ENCODE results near the gene ADGRA3. TPM values are rescaled to one million over a fixed set of nuclear protein-coding genes. Genes with fewer than 3 reads are reported as not detected.
A peak's percentile ranks its signal among the peaks of the same experiment; 100 is the strongest.
"Not testable (repeated sequence)": the region's sequence is repeated elsewhere in the genome, so short reads cannot be mapped to it uniquely, and the experiment has no call there.

The ADGRA3 gene
- total and polyA plus RNA-seq, 8 donors: 13.4 to 27.4 (median 17.6) TPM

DNA sequence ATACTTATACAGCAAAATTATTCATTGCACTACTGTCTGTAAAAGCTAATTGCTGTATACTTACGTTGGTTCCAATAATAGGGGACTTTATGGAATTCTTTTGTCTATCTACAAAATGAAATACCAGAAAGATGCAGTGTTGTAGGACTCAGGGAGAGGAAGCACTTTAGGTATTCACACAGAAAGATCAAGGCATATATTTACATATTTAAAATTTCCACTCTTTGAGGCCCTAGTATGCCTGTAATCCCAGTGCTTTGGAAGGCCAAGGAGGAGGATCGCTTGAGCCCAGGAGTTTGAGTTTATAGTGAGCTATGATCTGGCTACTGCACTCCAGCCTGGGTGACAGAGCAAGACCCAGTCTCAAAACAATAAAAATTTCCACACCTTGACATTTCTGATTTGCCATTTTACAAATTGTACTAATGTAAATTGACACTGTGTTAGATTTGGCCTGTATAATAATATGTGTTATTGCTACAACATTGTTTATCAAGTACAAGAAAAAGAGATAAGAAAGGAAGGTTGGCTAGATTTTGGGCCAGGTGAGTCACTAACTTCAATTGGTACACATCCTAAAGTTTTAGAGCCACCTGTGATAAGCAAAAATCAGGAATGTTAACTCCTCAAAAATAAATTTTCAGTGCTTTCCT lies 35.1 kb downstream of the ADGRA3 start:
- no peaks in the 10 kb centered on the region for H3K9me3 ChIP-seq
- ATAC-seq (peak; percentile 74 to 81 (median 80)), DNase-seq (no peak), FAIRE-seq (no peak)
- H3K36me3 ChIP-seq: no peaks in the 10 kb centered on the region
- no peak overlapping the region for H3K4me3 ChIP-seq
- H3K27ac ChIP-seq: peak overlapping the region in 2 of 4 donors; percentile 28 to 48
- no peak for TF ChIP-seq CTCF (IDR thresholded peaks at IDR 0.05)
- intact Hi-C loops (cut with DNase I): no loop called here
- H3K4me1 ChIP-seq: peaks cover 7 to 20% (median 14%) of the 10 kb centered on the region in 3 donors
- 48 to 49% methylated on average over 2 of the region's 2 CpGs for WGBS, 2 donors
- H3K27me3 ChIP-seq: no peaks in the 10 kb centered on the region

- WGBS, 2 donors: 46 to 62% methylated on average over 2 of the region's 2 CpGs
- Histone ChIP-seq H3K27ac (no peak overlapping the region), H3K4me3 (no peak overlapping the region), H3K4me1 (peaks cover 14% of the 10 kb centered on the region in 3 donors), H3K27me3 (no peaks in the 10 kb centered on the region), H3K9me3 (no peaks in the 10 kb centered on the region), H3K36me3 (no peaks in the 10 kb centered on the region)
- FAIRE-seq (no peak), DNase-seq (no peak), ATAC-seq (no peak)
- TF ChIP-seq CTCF (IDR thresholded peaks at IDR 0.05): no peak
- intact Hi-C loops (cut with DNase I): no loop called here
Measured at GRCh38 chr4:22478426-22478825, 37.4 kb downstream of the ADGRA3 start.

GRCh38 chr4:22477813-22478182 lies 38.1 kb downstream of the ADGRA3 start:
- H3K9me3 ChIP-seq: no peaks in the 10 kb centered on the region
- no peak overlapping the region for H3K4me3 ChIP-seq
- TF ChIP-seq CTCF (IDR thresholded peaks at IDR 0.05): no peak
- ATAC-seq (no peak), FAIRE-seq (no peak), DNase-seq (no peak)
- H3K27me3 ChIP-seq: no peaks in the 10 kb centered on the region
- 81 to 91% methylated on average over 6 of the region's 6 CpGs for WGBS, 2 donors
- no peak overlapping the region for H3K27ac ChIP-seq
- intact Hi-C loops (cut with DNase I): no loop called here
- H3K4me1 ChIP-seq: peaks cover 14% of the 10 kb centered on the region in 3 donors
- no peaks in the 10 kb centered on the region for H3K36me3 ChIP-seq

DNA sequence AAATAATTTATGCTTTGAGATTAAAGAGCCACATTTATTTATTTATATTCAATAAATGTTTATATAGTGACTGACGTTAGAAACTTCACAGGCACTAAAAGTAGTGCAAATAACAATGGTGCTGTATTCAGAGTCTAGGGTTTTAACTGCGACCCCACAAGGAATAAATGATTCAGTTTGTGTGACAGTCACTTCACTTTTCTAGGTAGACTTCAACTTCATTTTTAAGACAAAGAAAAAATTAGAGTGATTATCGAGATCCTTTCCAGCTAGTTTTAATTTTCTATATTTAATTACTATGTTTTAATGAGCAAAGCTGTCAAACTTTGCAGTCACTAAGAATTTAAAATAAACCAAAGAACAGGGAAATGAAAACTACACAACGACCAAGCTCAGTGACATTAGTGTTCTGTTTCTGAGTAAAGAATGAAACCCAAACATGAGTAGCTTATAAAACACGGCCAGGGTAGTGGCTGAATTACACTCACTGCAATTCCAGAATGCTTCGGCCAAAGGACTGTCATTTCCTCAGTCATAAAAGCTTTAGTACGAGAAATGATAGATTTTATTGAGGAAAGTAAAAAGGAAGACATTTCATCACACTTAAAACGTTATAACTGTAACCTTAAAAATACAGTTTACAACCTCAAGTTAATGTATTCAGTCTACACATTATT lies 38.6 kb downstream of the ADGRA3 start:
- intact Hi-C loops (cut with DNase I): no loop called here
- TF ChIP-seq CTCF (IDR thresholded peaks at IDR 0.05): no peak
- 60 to 63% methylated on average over 8 of the region's 8 CpGs for WGBS, 2 donors
- Histone ChIP-seq H3K36me3 (no peaks in the 10 kb centered on the region), H3K27ac (no peak overlapping the region), H3K4me3 (no peak overlapping the region), H3K9me3 (no peaks in the 10 kb centered on the region), H3K4me1 (peaks cover 14% of the 10 kb centered on the region in 3 donors), H3K27me3 (no peaks in the 10 kb centered on the region)
- peak; percentile 94 for FAIRE-seq
- no peak for DNase-seq
- no peak for ATAC-seq

GRCh38 chr4:22476011-22476410 lies 39.9 kb downstream of the ADGRA3 start:
- WGBS, 2 donors: 93 to 94% methylated on average over 7 of the region's 7 CpGs

GRCh38 chr4:22475311-22475646 lies 40.6 kb downstream of the ADGRA3 start:
- H3K27me3 ChIP-seq; H3K27ac ChIP-seq; H3K36me3 ChIP-seq; H3K9me3 ChIP-seq; FAIRE-seq; ATAC-seq; DNase-seq; H3K4me3 ChIP-seq; intact Hi-C loops (cut with DNase I): not testable (repeated sequence)
- H3K4me1 ChIP-seq: peaks cover 3 to 13% (median 4%) of the 10 kb centered on the region in 3 donors
- WGBS, 2 donors: 88 to 90% methylated on average over 16 of the region's 16 CpGs

More at GRCh38 chr4:22476011-22476410, 39.9 kb downstream of the ADGRA3 start:
- ATAC-seq (no peak), DNase-seq (no peak), FAIRE-seq (no peak)
- Histone ChIP-seq H3K4me1 (peaks cover 9 to 14% (median 10%) of the 10 kb centered on the region in 3 donors), H3K27ac (no peak overlapping the region), H3K4me3 (no peak overlapping the region), H3K9me3 (no peaks in the 10 kb centered on the region), H3K27me3 (no peaks in the 10 kb centered on the region), H3K36me3 (no peaks in the 10 kb centered on the region)
- no peak for TF ChIP-seq CTCF (IDR thresholded peaks at IDR 0.05)
- intact Hi-C loops (cut with DNase I): no loop called here

Measured in pancreas (tissue), 10 donors.